GM23338 (cell line): ENCODE measurements around the gene HOXC12.

Experiments used
- CREB1 ChIP-seq: fragments of 250-450 bp; sonication (Bioruptor Pico); IDR thresholded peaks from 2 replicates; pipeline ENCODE4 v1.5.0; 2020; ENCODE audit warnings: low read depth, mild to moderate bottlenecking, moderate library complexity
- EZH2 ChIP-seq: fragments of 200-600 bp; sonication (generic); IDR thresholded peaks from one replicate; pipeline ENCODE4 v1.8.0; 2017; ENCODE audit warnings: antibody characterized with exemption, mild to moderate bottlenecking, low read depth; ENCODE audit not compliant: unreplicated experiment
- EZH2phosphoT487 ChIP-seq: fragments of 200-600 bp; sonication (generic); IDR thresholded peaks from one replicate; pipeline ENCODE4 v1.8.1; 2018; ENCODE audit warnings: antibody characterized with exemption; ENCODE audit not compliant: unreplicated experiment
- JUNB ChIP-seq: IDR thresholded peaks from one replicate; pipeline ENCODE4 v1.6.1; 2016; ENCODE audit warnings: antibody characterized with exemption; ENCODE audit not compliant: unreplicated experiment
- POLR2AphosphoS5 ChIP-seq: IDR thresholded peaks from 2 replicates; pipeline ENCODE4 v1.6.1; 2016; ENCODE audit warnings: antibody characterized with exemption, low read depth
- TF ChIP-seq, protein P1 (sequence below), 2 experiments: fragments of 200-600 bp in 1 of 2; sonication (generic) in 1 of 2; conservative IDR thresholded peaks; 2 replicates each; pipeline versions ENCODE4 v1.5.1 to v1.6.1; 2016 to 2017; ENCODE audit warnings: antibody characterized with exemption in 2 of 2, low read depth in 2 of 2, mild to moderate bottlenecking in 2 of 2, moderate library complexity in 1 of 2
- TF ChIP-seq, protein P2 (sequence below): IDR thresholded peaks from one replicate; pipeline ENCODE4 v1.6.1; 2018; ENCODE audit warnings: antibody characterized with exemption; ENCODE audit not compliant: unreplicated experiment
- TF ChIP-seq, protein P3 (sequence below): IDR thresholded peaks from 2 replicates; pipeline ENCODE4 v1.6.1; 2016; ENCODE audit warnings: antibody characterized with exemption

DNA sequence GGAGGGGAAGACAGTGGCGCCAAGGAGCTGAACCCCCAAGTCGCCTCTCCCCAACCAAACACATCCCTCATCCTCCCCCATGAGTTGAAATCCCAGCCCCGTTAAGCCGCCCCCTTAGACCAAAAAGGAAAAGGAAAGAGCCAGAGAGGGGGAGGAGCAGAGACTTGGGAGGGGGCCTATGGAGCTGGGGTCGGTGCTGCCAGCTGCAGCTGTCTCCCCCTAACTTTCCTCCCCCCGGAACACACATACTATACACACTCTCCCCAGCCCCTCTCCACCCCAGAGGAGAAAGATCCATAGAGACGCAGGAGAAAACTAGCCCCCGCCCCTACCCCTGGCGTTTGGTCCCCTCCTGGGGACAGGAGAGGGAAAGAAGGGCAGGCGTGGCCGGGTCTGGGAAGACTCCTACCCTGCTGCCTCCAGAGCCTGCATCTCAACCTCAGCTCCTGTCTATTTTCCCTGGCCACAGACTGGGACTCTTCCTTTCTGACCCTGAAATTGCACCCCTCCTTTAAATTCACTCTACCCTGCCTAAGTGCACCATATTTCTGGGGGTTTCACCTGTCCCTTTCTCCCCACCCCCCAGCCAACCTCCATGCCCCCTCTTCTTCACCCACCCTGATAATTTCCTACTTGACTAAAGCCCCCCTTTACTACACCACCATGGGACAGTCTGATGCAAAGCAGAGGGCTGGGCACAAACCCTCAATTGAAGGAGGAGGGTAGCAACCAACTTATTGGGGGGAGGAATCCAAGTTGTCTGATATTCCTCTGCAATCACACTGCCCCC, 43.6 kb downstream of the HOXC12 start:
- TF ChIP-seq, protein P1, sequence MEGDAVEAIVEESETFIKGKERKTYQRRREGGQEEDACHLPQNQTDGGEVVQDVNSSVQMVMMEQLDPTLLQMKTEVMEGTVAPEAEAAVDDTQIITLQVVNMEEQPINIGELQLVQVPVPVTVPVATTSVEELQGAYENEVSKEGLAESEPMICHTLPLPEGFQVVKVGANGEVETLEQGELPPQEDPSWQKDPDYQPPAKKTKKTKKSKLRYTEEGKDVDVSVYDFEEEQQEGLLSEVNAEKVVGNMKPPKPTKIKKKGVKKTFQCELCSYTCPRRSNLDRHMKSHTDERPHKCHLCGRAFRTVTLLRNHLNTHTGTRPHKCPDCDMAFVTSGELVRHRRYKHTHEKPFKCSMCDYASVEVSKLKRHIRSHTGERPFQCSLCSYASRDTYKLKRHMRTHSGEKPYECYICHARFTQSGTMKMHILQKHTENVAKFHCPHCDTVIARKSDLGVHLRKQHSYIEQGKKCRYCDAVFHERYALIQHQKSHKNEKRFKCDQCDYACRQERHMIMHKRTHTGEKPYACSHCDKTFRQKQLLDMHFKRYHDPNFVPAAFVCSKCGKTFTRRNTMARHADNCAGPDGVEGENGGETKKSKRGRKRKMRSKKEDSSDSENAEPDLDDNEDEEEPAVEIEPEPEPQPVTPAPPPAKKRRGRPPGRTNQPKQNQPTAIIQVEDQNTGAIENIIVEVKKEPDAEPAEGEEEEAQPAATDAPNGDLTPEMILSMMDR (conservative IDR thresholded peaks at IDR 0.05; ENCODE audit: low read depth in 2 of 2): no peak
- TF ChIP-seq EZH2phosphoT487: no peak
- no peak for TF ChIP-seq JUNB
- TF ChIP-seq, protein P2, sequence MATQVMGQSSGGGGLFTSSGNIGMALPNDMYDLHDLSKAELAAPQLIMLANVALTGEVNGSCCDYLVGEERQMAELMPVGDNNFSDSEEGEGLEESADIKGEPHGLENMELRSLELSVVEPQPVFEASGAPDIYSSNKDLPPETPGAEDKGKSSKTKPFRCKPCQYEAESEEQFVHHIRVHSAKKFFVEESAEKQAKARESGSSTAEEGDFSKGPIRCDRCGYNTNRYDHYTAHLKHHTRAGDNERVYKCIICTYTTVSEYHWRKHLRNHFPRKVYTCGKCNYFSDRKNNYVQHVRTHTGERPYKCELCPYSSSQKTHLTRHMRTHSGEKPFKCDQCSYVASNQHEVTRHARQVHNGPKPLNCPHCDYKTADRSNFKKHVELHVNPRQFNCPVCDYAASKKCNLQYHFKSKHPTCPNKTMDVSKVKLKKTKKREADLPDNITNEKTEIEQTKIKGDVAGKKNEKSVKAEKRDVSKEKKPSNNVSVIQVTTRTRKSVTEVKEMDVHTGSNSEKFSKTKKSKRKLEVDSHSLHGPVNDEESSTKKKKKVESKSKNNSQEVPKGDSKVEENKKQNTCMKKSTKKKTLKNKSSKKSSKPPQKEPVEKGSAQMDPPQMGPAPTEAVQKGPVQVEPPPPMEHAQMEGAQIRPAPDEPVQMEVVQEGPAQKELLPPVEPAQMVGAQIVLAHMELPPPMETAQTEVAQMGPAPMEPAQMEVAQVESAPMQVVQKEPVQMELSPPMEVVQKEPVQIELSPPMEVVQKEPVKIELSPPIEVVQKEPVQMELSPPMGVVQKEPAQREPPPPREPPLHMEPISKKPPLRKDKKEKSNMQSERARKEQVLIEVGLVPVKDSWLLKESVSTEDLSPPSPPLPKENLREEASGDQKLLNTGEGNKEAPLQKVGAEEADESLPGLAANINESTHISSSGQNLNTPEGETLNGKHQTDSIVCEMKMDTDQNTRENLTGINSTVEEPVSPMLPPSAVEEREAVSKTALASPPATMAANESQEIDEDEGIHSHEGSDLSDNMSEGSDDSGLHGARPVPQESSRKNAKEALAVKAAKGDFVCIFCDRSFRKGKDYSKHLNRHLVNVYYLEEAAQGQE: no peak
- TF ChIP-seq POLR2AphosphoS5: no peak
- TF ChIP-seq EZH2: no peak
- TF ChIP-seq CREB1 (CRISPR knock-in tag): no peak
- TF ChIP-seq, protein P3, sequence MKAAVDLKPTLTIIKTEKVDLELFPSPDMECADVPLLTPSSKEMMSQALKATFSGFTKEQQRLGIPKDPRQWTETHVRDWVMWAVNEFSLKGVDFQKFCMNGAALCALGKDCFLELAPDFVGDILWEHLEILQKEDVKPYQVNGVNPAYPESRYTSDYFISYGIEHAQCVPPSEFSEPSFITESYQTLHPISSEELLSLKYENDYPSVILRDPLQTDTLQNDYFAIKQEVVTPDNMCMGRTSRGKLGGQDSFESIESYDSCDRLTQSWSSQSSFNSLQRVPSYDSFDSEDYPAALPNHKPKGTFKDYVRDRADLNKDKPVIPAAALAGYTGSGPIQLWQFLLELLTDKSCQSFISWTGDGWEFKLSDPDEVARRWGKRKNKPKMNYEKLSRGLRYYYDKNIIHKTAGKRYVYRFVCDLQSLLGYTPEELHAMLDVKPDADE: no peak
